ENCODE results near the gene PTK7. TPM values are rescaled to one million over a fixed set of nuclear protein-coding genes. Genes with fewer than 3 reads are reported as not detected.
A peak's percentile ranks its signal among the peaks of the same experiment; 100 is the strongest.

Gene PTK7
- total RNA-seq, 1 experiment from 2014 or later, result 106 TPM

DNA sequence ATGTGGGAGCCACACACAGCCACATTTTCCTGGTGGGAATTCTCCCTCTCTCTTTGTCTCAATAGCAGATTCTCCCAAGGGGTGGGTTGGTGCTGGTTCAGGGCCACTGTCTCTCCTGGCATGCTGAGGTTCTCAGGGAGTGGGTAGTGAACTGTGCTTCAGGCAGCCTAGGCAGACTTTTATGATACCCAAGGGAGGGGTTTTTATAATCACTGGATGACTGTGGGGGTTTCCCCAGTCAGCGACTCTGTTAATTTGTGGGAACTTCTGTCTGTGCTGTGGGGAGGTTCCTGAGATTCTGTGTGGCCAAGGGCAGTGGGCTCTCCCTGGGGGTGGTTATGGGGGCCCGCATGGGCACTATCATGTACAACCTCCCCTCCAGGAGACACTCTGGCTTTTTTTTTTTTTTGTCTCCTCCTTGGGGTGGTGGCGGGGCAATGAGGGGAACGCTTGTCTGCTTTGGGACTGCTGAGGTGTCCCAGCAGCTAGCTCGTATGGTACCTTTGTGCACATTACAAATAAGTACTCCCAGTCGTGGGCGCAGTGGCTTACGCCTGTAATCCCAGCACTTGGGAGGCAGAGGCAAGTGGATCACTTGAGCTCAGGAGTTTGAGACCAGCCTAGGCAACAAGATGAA, 10.0 kb downstream of the PTK7 start:
- H3F3A ChIP-seq (ENCODE audit: insufficient read depth, low read depth), result peaks cover 19% of the 10 kb centered on the region; the same call in 1 of the 2 replicates
- no peak overlapping the region for H2AFZ ChIP-seq
- no peak overlapping the region for H3K4me2 ChIP-seq
- no peak for DNase-seq
- ChIA-PET POLR2A (ENCODE audit: unreplicated experiment) (interaction anchor here (0.6 kb wide), 1 partner anchor 10 kb away, joined by 4 read pairs; no protein-coding TSS in a partner anchor), CTCF (interaction anchor here (0.6 kb wide), 1 partner anchor 10 kb away, joined by 3 read pairs; the partner anchor contains the start of gene PTK7)
- intact Hi-C loops (cut with micrococcal nuclease; ENCODE audit: unreplicated experiment), result no loop called here
- peaks cover 92% of the 10 kb centered on the region for H3K79me2 ChIP-seq (ENCODE audit: low read depth)
- no peak overlapping the region for H3K4me3 ChIP-seq
- no peaks in the 10 kb centered on the region for H4K20me1 ChIP-seq (ENCODE audit: insufficient read depth)
- no TSS peak for BruUV-seq (replicated peaks)
- TF ChIP-seq, protein P1, sequence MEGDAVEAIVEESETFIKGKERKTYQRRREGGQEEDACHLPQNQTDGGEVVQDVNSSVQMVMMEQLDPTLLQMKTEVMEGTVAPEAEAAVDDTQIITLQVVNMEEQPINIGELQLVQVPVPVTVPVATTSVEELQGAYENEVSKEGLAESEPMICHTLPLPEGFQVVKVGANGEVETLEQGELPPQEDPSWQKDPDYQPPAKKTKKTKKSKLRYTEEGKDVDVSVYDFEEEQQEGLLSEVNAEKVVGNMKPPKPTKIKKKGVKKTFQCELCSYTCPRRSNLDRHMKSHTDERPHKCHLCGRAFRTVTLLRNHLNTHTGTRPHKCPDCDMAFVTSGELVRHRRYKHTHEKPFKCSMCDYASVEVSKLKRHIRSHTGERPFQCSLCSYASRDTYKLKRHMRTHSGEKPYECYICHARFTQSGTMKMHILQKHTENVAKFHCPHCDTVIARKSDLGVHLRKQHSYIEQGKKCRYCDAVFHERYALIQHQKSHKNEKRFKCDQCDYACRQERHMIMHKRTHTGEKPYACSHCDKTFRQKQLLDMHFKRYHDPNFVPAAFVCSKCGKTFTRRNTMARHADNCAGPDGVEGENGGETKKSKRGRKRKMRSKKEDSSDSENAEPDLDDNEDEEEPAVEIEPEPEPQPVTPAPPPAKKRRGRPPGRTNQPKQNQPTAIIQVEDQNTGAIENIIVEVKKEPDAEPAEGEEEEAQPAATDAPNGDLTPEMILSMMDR (conservative IDR thresholded peaks at IDR 0.05), result no peak
- no peak for TF ChIP-seq EZH2 (IDR thresholded peaks at IDR 0.05; ENCODE audit: low read depth)
- H3K27ac ChIP-seq, result no peak overlapping the region
- peaks cover 21% of the 10 kb centered on the region for H3K4me1 ChIP-seq (replicated peaks; ENCODE audit: insufficient read depth)
- no peaks in the 10 kb centered on the region for H3K9me3 ChIP-seq (ENCODE audit: insufficient read depth, low read depth)
- no peaks in the 10 kb centered on the region for H3K36me3 ChIP-seq (ENCODE audit: low read depth)
- no peaks in the 10 kb centered on the region for H3K27me3 ChIP-seq (ENCODE audit: insufficient read depth, low read depth)
- H3K9me2 ChIP-seq (ENCODE audit: insufficient read depth), result no peaks in the 10 kb centered on the region

DNA sequence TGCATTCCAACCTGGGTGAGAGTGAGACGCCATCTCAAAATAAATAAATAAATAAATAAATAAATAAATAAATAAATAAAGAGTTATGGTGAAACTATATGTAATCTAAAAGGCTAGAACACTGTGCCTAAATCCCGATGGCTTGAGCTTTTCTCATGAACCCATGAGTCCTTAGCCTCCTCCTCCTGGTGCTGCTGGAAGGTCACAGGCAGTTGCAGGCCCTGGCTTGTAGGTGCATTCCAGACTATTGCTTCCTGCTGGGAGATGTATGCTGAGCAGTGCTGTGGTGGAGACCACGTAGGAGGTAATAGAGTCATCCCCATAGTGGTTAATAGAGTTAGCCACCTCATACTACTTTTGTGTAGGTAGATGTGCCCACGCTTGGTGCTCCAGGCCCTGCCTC, 12.5 kb downstream of the PTK7 start:
- peaks cover 19% of the 10 kb centered on the region; the same call in 1 of the 2 replicates for H3F3A ChIP-seq (ENCODE audit: insufficient read depth, low read depth)
- no peaks in the 10 kb centered on the region for H4K20me1 ChIP-seq (ENCODE audit: insufficient read depth)
- no peaks in the 10 kb centered on the region for H3K27me3 ChIP-seq (ENCODE audit: insufficient read depth, low read depth)
- no TSS peak for BruUV-seq (replicated peaks)
- no peak overlapping the region for H3K4me3 ChIP-seq
- H2AFZ ChIP-seq, result no peak overlapping the region
- POLR2A ChIA-PET (ENCODE audit: unreplicated experiment), result no interaction called here
- H3K4me2 ChIP-seq, result no peak overlapping the region
- intact Hi-C loops (cut with micrococcal nuclease; ENCODE audit: unreplicated experiment), result no loop called here
- TF ChIP-seq, protein P1 (conservative IDR thresholded peaks at IDR 0.05), result no peak
- TF ChIP-seq EZH2 (IDR thresholded peaks at IDR 0.05; ENCODE audit: low read depth), result no peak
- peak in 1 of 2 experiments; percentile 38 for DNase-seq
- peaks cover 92% of the 10 kb centered on the region for H3K79me2 ChIP-seq (ENCODE audit: low read depth)
- H3K9me2 ChIP-seq (ENCODE audit: insufficient read depth), result no peaks in the 10 kb centered on the region
- no peaks in the 10 kb centered on the region for H3K36me3 ChIP-seq (ENCODE audit: low read depth)
- H3K9me3 ChIP-seq (ENCODE audit: insufficient read depth, low read depth), result no peaks in the 10 kb centered on the region
- H3K4me1 ChIP-seq (replicated peaks; ENCODE audit: insufficient read depth), result peaks cover 39% of the 10 kb centered on the region
- CTCF ChIA-PET, result no interaction called here
- no peak overlapping the region for H3K27ac ChIP-seq

DNA sequence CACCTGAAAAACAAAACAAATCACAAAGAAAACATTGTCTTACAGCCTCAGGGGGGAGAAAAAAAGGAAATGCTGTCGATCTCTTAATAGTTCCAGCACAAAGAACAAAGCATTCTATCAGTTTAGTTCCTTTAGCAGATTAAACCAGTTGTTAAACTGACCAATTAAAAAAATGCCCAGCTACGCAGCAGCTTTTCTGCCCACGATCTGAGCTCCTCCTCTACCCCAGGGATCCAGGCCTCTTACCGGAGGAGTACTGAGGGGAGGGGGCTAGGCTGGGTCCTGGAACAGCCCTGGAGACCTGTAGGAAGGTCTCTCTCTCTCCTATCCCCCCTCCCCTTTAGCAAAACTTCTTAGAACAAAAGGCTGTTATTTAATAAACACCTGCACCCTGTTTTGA, 13.4 kb downstream of the PTK7 start:
- H4K20me1 ChIP-seq (ENCODE audit: insufficient read depth), result no peaks in the 10 kb centered on the region
- no peaks in the 10 kb centered on the region for H3K27me3 ChIP-seq (ENCODE audit: insufficient read depth, low read depth)
- H3K79me2 ChIP-seq (ENCODE audit: low read depth), result peaks cover 94% of the 10 kb centered on the region
- POLR2A ChIA-PET (ENCODE audit: unreplicated experiment), result interaction anchor here (0.6 kb wide), 1 partner anchor 14 kb away, joined by 8 read pairs; the partner anchor contains the start of gene PTK7
- H3K4me3 ChIP-seq, result no peak overlapping the region
- H3K27ac ChIP-seq, result peak overlapping the region; percentile 40
- intact Hi-C loops (cut with micrococcal nuclease; ENCODE audit: unreplicated experiment), result no loop called here
- H2AFZ ChIP-seq, result no peak overlapping the region
- peaks cover 39% of the 10 kb centered on the region for H3K4me1 ChIP-seq (replicated peaks; ENCODE audit: insufficient read depth)
- no TSS peak for BruUV-seq (replicated peaks)
- no peaks in the 10 kb centered on the region for H3K9me3 ChIP-seq (ENCODE audit: insufficient read depth, low read depth)
- DNase-seq, result no peak
- peak overlapping the region; percentile 52 for H3K4me2 ChIP-seq
- no peaks in the 10 kb centered on the region for H3K36me3 ChIP-seq (ENCODE audit: low read depth)
- CTCF ChIA-PET, result no interaction called here
- no peaks in the 10 kb centered on the region for H3K9me2 ChIP-seq (ENCODE audit: insufficient read depth)
- H3F3A ChIP-seq (ENCODE audit: insufficient read depth, low read depth), result peaks cover 19% of the 10 kb centered on the region; the same call in 1 of the 2 replicates
- no peak for TF ChIP-seq EZH2 (IDR thresholded peaks at IDR 0.05; ENCODE audit: low read depth)

Measured in PC-9 (cell line).